Activated CD4-positive, alpha-beta T cell treated with anti-CD3 and anti-CD28 coated beads, Interleukin-2, Interleukin-6, amounts not matched to agents 100 ng/mL and 50 ng/mL, durations not matched to agents 16 hours and 8 hours (primary cell): Measurements from ENCODE around the gene NUDT13.

Experiments
- DNase-seq: peaks from one replicate; pipeline ENCODE4 v3.0.0-alpha.2; 2020

Gene NUDT13

DNA sequence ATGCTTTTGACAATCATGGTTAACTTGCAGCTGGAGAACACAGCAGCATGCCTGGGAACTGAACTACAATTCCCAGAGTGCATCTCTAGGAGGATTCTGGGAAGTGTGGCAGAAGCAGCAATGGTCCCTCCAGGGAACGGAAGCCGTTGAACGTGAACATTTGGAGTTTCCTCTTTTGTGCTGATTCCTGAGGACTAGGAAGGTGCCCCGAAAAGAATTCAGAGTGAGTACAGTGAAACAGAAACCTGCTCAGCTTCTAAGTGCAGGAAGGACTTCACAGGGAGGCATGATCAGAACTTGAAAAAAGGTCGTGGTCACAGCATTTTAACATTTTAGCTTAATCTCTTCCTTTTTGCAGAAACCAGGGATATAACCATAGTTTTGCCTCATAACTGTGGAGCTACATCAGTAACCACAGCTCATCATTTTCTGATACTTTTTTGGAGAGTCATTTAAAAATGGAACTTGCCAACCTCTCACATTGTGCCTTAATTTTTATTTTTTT lies at the start of gene NUDT13:
Gene NUDT13 (plus strand): TSS at position 111 of the 505 bp plus-strand sequence. CDS start 3,911 bp downstream, outside the sequence.
- DNase-seq = peak; percentile 70

DNA sequence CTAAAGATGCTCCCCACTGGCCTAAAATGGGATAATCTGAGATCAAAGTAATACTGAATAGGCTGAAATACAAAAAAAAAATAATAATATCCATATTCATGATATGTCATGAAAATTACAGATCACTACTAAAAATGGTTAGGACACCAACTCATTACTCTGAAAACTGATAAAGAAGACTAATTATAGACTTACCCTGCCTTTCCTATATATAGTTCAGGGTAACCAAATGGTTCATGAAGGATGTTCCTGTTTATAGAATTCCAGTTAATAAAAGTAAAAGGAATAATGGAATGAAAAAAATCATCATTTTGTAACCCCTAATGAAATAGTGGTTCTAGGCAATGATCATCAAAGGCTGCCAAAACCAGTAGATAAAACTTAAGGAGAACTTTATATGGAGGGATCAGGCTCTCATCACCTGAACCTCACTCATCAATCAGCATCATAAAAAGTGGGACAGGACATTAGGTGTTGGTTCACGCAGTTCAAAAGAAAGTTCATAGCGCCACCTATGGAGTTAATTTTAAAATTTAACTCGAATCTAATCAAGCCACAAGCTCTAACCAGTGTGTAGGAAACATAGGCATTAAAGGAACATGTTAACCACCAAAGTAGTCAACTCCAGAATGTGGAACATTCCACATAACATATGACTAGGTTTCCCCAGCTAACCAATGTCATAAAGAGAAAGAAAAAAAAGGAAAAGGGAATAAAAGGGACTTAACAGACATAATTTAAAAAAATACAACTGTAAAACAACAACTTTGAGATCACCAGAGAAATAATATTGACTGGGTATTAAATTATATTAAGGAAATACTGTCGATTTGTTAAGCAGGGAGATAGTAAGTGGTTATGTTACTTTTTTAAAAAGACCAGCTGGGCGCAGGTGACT lies 49.3 kb upstream of the NUDT13 start:
- peak; percentile 64 for DNase-seq

DNA sequence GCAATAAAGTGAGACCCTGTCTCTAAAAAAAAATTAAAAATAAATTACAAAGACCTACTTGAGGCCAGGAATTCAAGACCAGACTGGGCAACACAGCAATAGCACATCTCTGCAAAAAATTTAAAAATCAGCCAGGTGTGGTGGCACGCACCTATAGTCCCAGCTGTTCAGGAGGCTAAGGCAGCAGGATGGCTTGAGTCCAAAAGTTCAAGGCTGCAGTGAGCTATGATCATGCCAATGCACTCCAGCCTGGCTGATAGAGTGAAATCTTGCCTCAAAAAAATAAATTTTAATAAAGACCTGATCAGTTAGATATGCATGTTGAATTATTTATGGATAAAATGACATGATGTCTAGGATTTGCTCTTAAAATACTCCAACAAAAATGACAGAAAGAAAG lies 48.5 kb upstream of the NUDT13 start:
- no peak for DNase-seq

DNA sequence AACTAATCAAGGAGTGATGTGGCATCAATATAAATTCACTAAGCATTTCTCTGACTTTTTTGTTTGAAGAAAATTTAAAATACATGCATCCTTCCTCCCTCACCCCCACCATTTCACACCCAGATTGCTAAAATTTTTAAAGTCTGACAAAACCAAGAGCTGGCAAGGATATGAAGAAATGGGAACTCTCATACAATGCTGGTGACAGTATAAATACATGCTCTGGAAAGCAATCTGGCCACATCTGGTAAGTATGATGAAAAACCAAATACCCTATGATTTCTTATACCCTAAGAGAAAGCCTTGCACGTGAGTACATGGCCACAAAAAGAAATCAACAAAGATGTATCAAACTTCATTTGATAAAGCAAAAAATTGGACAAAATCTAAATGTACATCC lies 44.8 kb upstream of the NUDT13 start:
- no peak for DNase-seq

DNA sequence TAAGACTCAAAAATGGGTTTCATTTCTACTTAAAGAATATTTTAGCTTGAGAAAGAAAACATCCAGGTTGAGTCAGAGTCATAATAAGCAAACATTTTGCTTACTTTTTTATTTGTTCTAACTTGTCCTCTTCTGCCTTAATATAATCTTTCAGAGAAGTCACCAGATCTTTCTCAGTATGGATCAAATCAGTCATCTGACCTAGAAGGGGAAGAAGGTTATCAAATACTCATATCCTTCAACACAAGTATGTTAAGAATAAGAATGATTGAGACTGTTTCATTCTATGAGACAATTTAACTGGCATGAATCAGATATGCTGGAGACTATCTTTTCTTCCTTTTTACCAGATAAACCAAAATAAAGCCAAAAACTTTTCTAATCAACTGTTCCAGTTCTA lies 36.6 kb upstream of the NUDT13 start:
- no peak for DNase-seq

DNA sequence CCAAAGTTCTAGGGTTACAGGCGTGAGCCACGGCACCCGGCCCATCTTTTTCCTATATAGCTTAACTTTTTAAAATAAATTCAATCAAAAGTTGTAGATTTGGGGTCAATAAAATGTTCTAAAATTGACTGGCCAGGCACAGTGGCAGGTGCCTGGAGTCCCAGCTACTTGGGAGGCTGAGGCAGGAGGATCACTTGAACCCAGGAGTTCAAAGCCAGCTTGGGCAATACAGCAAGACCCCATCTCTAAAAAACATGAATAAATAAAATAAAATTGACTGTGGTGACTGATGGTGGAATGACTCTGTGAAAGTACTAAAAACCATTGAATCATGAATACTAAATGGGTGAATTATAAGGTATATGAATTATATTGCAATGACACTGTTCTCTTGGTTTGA lies 34.4 kb upstream of the NUDT13 start:
- no peak for DNase-seq

DNA sequence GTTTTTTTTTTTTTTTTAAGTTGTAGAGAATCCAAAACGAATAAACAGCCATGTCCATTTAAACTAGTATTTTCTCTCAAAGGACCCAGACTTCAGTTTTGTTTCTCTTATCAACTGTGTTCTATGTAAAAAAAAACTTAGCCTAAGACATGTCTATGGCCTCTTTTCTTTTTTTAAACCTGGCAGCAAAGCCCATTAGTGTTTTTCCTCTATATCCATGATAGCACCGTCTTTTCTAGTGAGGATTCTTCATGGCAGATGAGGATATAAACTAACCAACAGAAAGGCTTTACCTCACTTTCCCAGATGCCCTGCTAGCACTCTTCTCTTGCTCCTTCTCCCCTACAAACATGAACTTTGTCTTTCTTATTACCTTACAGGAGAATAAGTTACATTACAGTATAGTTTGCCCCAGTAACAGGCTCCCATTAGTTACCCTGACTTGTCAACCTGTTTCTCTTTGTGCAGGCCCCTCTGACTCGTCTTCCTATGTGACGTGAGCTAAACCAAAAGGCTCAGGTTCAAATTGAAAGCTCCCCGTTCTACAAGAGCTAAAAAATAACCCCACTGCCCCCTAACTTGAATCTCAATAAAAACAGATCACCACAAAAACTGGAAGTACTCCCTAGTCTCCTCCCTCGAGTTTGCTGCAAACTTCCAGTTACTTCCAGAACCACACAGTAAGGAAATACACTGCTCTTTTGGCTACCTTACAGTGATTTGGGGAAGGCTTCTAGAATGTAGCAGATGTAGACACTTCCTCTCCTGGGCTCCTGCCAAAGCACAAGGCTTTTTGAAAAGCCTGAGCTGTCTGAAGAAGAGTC lies 33.7 kb upstream of the NUDT13 start:
- DNase-seq = peak; percentile 29

DNA sequence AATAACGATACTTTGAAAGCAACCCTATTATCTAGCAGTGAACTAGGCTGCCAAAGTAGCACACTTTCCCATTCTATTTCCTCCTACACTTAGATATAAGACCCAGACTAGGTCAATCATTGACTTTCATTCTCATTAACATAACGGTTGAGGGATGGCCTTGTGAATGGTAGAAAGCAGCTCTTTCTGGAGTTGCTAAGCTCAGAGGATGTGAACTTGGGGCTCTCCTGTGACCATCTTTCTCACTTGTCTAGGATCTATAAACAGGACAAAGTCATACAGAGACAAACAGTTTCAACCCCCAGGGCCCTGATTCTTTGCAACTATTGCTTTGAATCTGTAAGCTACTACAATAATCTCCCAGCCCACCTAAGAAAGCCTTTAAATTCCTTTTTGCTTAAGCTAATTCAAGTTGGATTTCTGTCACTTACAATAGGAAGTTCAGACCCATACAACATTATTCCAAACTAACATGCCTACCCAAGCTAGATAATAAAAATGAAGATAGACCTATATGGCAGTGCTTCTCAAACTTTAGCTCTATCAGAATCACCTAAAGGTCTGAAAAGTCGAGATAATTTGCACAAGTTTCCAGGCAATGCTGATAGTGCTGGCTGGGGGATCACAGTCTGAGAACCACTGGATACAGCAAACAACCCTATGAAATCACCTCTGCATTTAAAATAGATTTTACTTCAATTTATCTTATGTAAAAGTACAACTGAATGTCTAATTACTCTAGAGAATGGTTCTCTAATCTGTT lies 30.3 kb upstream of the NUDT13 start:
- no peak for DNase-seq

DNA sequence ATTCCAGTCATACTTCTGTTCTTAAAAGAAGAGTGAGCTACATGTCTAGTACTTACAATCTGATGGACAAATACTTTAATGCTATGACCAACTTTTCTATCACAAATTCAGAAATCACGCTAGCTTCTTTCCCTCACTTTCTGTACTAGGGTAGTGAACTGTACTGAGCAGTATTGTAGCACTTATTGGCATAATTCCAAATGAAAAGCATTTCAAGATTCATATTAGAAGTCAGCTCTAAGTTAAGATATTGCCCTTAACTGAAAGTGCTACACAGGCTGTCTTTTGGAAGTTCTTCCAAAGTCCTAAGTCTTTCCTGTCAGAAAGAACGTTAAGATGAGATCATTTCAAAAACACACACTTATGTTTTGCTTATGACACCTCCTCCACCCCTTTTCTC lies 27.0 kb upstream of the NUDT13 start:
- DNase-seq = no peak

DNA sequence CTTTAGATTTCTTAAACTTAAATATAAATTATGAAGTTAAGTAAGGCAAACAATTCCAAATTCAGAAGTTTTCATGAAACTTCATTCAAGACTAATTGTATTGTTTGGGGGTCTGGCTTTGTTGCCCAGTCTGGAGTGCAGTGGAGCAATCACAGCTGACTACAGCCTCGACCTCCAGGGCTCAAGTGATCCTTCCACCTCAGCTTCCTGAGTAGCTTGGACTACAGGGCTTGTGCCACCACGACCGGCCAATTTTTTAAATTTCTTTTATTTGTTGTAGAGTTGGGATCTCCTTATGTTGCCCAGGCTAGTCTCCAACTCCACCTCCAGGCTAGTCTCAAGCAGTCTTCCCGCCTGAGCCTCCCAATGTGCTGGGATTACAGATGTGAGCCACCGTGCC lies 26.0 kb upstream of the NUDT13 start:
- no peak for DNase-seq

DNA sequence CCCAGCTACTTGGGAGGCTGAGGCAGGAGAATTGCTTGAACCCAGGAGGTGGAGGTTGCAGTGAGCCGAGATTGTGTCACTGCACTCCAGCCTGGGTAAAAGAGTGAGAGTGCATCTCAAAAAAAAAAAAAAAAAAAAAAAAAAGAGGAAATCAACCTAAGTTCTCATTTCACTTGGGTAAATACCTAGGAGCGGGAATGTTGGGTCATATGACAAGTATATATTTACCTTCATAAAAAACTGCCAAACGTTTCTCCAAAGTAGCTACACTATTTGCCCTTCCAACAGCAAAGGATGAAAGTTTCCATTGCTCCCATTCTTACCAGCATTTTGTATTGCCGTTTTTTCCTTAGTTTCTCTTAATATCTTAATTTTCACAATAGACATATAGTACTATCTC lies 23.4 kb upstream of the NUDT13 start:
- DNase-seq = no peak

DNA sequence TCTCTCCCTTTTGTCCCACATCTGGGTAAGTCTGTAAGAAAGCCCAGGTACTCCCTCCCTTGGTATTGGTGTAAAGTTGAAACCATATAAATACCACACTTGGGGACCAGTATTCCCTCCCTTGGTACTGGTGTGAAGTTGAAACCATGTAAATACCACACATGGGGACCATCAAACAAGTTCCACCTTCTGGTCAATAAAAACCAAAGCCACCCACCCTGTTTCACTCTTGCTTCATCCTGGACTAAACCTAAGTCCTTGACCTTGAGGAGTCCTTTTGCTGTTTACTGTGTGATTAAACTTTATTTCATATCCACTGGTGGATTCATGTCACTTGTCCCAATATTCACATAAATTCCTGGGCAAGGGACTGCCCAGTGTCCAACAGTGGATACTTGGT lies 22.0 kb upstream of the NUDT13 start:
- no peak for DNase-seq

DNA sequence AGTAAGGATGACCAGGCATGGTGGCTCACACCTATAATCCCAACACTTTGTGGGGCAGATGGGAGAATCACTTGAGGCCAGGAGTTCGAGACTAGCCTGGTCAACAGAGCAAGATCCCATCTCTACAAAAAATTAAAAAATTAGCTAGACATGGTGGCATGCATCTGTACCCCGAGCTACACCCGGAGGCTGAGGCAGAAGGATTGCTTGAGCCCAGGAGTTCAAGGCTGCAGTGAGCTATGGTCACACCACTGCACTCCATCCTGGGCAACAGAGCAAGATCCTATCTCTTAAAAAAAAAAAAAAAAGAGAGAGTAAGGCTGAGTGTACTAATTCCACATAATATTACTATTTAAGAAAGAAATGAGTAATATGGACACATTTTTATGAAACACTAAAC lies 17.4 kb upstream of the NUDT13 start:
- no peak for DNase-seq

DNA sequence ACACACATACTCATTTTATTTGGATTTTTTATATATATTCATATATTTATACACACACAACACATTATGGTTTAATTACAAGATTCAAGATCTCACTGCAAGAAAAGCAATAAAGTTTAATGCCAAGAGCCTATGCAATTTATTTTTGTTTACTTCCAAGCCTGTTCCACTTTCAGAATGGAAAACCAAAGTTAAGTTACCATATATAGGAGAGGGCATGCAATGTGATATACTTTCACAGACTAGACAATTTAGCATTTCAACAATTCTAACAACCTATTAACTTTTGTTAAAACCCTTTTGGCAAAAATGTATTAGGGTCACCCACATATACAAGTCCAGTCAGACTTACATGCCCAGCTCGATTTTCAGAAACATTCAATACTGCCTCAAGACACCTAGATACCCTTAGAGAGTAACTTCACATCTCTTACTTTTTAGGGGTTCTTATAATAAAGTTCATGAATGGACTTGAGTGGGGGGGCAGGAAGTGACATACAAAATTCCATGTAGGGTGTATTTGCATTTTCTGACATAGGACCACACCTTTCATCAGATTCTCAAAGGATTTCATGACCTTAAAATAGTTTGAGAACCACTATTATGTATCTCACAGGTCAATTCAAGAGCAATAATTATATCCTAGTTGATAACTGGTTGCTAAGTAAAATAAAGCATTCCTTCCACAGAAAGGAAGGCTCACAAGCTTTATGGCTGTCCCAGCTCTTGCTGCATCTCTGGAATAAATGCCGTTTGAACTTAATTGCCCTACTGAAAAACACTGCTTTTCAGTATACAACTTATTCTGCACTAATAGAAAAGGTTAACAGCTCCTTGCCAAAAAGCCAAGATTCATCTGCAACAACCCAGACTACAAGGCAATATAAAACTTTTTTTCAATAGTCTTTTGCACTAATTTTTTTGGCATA lies 16.1 kb upstream of the NUDT13 start:
- DNase-seq = no peak

DNA sequence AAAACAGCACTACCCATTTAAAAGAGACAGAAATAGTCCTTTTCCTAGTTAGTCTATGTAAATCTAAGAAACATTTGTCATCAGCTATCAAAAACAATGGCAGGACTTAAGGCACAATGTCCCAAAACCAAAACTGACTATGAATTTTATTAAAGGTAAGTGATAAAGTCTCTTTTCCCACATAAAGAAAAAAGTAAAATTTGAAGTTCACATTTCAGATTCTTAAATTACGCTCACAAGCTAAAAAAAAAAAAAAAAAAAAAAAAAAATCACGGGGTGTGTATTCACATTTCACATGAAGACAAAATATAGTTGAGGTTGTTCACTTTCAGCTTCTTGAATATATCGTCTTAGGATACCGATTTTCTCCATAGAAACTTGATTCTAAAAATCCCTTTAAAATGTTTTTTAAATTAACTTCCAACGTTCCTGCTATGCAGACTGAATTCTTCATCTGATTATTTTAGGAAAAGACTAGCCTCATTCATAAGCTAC lies 15.2 kb upstream of the NUDT13 start:
- DNase-seq = no peak

DNA sequence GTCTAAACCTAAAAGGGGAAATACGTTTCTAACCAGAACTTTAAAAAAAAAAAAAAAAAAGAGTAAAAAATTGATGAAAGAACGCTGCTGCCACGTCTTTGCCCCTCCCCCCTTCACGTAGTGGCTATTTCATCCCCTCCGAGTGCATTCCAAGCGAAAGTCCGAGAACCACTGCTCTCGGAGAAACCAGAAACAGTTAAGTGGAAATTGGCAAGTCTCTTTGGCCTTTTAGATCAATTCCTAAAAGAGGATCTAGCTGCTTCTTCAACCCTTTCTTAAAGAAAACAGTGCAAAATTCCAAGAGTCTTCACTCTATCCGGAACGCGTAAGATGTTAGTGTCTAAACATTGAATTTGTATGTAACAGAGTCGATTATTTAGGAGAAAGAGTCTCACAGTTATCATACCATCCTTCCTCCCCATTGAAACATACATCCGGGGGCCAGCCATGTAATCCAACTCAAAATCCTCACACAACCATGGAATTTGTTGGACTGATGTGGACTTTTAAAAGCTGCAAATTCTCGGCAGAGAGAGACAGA lies 14.7 kb upstream of the NUDT13 start:
- peak; percentile 52 for DNase-seq

DNA sequence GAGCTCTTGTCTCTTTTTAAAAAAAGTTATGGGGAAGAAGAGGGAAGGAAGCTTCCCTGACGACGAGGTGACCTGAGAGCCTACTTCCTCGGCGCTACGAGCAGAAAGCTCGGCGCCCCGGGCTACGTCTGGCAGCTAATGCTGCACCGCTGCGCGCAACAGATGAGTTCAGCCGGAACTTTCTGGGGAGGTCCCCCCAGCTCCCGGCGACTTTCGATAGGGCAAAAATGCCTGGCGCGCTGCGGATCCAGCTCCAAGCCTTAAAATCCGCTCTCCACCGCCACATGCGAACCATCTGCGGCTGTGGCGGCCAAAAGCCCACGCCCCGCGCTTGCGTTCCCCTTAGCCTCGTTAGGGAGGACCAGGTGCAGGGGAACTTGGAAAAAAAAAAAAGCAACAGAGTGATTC lies 14.2 kb upstream of the NUDT13 start:
- peak; percentile 81 for DNase-seq

DNA sequence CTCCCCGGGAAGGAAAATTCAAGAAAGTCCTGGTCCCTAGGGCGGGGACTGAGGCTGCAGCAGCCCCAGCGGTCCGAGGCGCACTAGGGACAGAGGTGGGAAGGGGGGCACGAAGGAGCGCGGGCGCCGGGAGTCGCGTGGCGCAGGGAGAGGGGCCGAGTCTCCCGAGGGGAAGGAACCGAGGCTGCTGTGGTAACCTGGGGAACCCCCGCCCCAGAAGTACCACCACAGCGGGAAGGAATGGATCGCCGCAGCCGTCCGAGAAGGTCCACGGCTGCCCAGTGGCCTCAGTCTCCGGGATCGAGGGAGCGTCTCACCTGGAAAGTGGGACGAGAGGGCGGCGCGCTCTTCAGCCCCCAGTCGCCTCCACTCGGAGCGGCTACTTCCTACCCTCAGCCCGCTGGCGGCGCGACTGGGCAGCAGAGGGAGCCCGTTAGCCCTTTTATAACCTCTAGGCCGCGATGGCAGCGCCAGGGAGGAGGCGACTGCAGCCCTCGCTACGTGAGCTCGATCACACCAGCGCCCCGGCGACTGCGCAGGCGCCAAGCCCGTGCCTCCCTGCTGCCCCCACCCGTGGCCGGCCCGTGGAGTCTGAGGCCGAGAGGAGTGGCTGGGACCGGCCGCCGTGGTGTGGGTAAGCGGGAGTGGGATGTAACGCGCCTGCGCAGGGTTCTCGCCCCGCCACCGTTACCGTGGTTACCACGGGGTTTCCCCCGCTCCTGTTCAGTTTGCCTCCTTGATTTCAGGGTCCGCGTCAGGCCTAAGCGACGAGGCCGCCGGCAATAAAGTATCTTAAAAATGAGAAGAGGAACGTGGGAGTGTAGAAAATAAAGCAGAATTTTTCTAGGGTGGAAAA lies 13.6 kb upstream of the NUDT13 start, which contains the start of gene P4HA1:
Gene P4HA1 (minus strand): TSS at position 418 of the 856 bp plus-strand sequence. CDS start 21,983 bp downstream, outside the sequence.
- DNase-seq = peak; percentile 99

DNA sequence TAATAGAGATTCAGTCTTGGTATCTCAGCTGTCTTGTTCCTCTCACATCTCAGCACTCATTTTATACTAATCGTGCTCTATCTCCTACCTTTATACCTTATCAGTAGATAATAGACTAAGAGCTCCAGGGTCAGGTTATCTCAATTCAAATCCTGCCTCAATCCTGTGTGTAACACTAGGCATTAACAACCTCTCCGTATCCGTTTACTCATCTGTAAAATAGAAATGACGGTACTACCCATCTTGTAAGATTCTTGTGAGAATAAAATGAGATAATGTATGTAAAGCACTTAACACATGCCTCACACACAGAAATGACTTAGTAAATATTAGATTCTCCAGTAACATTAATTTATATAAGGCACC lies 13.0 kb upstream of the NUDT13 start:
- no peak for DNase-seq

DNA sequence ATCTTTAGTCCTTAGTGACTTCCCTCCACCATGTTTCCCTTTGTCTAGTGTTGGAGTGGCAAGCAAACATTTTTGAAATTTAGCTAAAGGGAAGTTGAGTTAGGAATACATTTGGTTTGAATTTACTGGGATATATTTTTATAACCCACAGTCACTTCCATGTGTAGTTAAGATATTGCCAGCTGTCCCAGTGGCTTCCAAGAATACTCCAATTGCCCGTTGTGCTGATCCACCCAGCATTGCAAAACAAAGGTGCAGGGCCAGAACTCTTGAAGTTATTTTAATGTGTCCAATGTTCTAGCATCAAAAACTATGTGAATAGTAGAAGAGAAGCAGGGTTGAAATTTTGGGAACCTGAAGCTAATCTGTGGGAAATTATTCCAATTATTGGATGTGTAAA lies 11.1 kb upstream of the NUDT13 start:
- no peak for DNase-seq
